Left ventricle myocardium superior (tissue), 1 donor: ENCODE results near the gene SIL1. TPM values are rescaled to one million over a fixed set of nuclear protein-coding genes. Genes with fewer than 3 reads are reported as not detected.
"Not testable (repeated sequence)": the region's sequence is repeated elsewhere in the genome, so short reads cannot be mapped to it uniquely, and the experiment has no call there.

Experiments
- ATAC-seq: fragments of 200-7000 bp; cut with Tn5 transposase; one replicate; pipeline ENCODE4 v1.9.1; 2020; ENCODE audit warnings: mild to moderate bottlenecking, moderate library complexity
- DNase-seq: peaks from one replicate; pipeline ENCODE4 v3.0.0-alpha.2; 2020
- intact Hi-C: fragments of 100-400 bp; cut with micrococcal nuclease; formaldehyde crosslinking; loops from one replicate; pipeline ENCODE4 v1.11.0; 2022
- long read RNA-seq: library from polyadenylated mRNA; unstranded; transcript quantifications from one replicate; pipeline ENCODE4 v2.0.0, GENCODE V29; 2021
- total RNA-seq: library from RNA; stranded (reverse); fragmentation: NEBNext Ultra II Directional; extraction: Animal tissue kit (Norgen Biotek cat#: 25700); gene quantifications from one replicate; pipeline ENCODE4 v1.2.1, GENCODE V29; 2021
- donor health status: DM: no; HTN: yes; CAD: no; lungs with severe emphysema.

SIL1 gene
- total RNA-seq = 46.0 TPM
- long read RNA-seq, transcript SIL1-202 (10 exons, 1,923 nt) = major isoform, 102 of 128 reads
- long read RNA-seq, partial matches to known transcripts = 12 of 128 reads
- long read RNA-seq, other reads (novel, unspliced or antisense) = 12 of 128 reads

- intact Hi-C loops = no loop called here
- ATAC-seq (peak; percentile 99), DNase-seq (peak; percentile 99)
Measured at GRCh38 chr5:139197710-139198669, at the start of gene SIL1. SIL1 (minus strand) TSS chr5:139198368; CDS start chr5:139127843, 70,525 bp downstream.

GRCh38 chr5:139246394-139246793 lies 48.2 kb upstream of the SIL1 start:
- no peak for DNase-seq
- intact Hi-C loops = no loop called here
- no peak for ATAC-seq

- ATAC-seq (no peak), DNase-seq (no peak)
- intact Hi-C loops = no loop called here
Measured at GRCh38 chr5:139245637-139246339, 47.6 kb upstream of the SIL1 start.

- DNase-seq = no peak
- intact Hi-C loops = no loop called here
- ATAC-seq = no peak
Measured at GRCh38 chr5:139243425-139243970, 45.3 kb upstream of the SIL1 start.

GRCh38 chr5:139241139-139241538 lies 43.0 kb upstream of the SIL1 start:
- ATAC-seq (no peak), DNase-seq (no peak)
- intact Hi-C loops = no loop called here

GRCh38 chr5:139236479-139236878 lies 38.3 kb upstream of the SIL1 start:
- DNase-seq = no peak
- intact Hi-C loops = no loop called here
- no peak for ATAC-seq

- intact Hi-C loops = no loop called here
- no peak for DNase-seq
- ATAC-seq = no peak
Measured at GRCh38 chr5:139232147-139232724, 34.1 kb upstream of the SIL1 start.

- ATAC-seq = no peak
- DNase-seq = no peak
- intact Hi-C loops = no loop called here
Measured at GRCh38 chr5:139228201-139228803, 30.1 kb upstream of the SIL1 start.

- intact Hi-C loops = no loop called here
Measured at GRCh38 chr5:139226131-139226530, 28.0 kb upstream of the SIL1 start.

GRCh38 chr5:139223481-139223880 lies 25.3 kb upstream of the SIL1 start:
- DNase-seq (no peak), ATAC-seq (no peak)
- intact Hi-C loops = no loop called here

More at GRCh38 chr5:139226131-139226530, 28.0 kb upstream of the SIL1 start:
- ATAC-seq (no peak), DNase-seq (no peak)

GRCh38 chr5:139222346-139222745 lies 24.2 kb upstream of the SIL1 start:
- ATAC-seq (no peak), DNase-seq (no peak)
- intact Hi-C loops = no loop called here

GRCh38 chr5:139218038-139218437 lies 19.9 kb upstream of the SIL1 start:
- not testable (repeated sequence) for ATAC-seq

GRCh38 chr5:139215107-139215975 lies 17.2 kb upstream of the SIL1 start:
- intact Hi-C loops = no loop called here
- DNase-seq (no peak), ATAC-seq (no peak)

More at GRCh38 chr5:139218038-139218437, 19.9 kb upstream of the SIL1 start:
- DNase-seq, intact Hi-C loops: not testable (repeated sequence)

- ATAC-seq = no peak
- intact Hi-C loops = no loop called here
- no peak for DNase-seq
Measured at GRCh38 chr5:139214646-139215045, 16.5 kb upstream of the SIL1 start.

- intact Hi-C loops = no loop called here
- ATAC-seq (no peak), DNase-seq (no peak)
Measured at GRCh38 chr5:139212906-139213305, 14.7 kb upstream of the SIL1 start.

GRCh38 chr5:139212486-139212885 lies 14.3 kb upstream of the SIL1 start:
- DNase-seq (no peak), ATAC-seq (peak; percentile 72)
- intact Hi-C loops = no loop called here

- ATAC-seq (no peak), DNase-seq (no peak)
- intact Hi-C loops = no loop called here
Measured at GRCh38 chr5:139210585-139210984, 12.4 kb upstream of the SIL1 start.
